SK-N-SH treated with all-trans-retinoic acid at 6 μM for 48 hours (cell line): ENCODE measurements around the gene BACH2.

Experiments used
- ARNTL ChIP-seq: fragments of 450-650 bp; formaldehyde crosslinking; IDR thresholded peaks from 2 replicates; pipeline ENCODE4 v1.5.0; 2020; ENCODE audit warnings: low read depth, mild to moderate bottlenecking, moderate library complexity, borderline replicate concordance
- SNAI2 ChIP-seq: fragments of 250-450 bp; sonication (Bioruptor Pico); IDR thresholded peaks from 2 replicates; pipeline ENCODE4 v1.5.0; 2020; ENCODE audit warnings: mild to moderate bottlenecking, moderate library complexity
- TCF4 ChIP-seq: fragments of 250-450 bp; sonication (Bioruptor Pico); IDR thresholded peaks from 2 replicates; pipeline ENCODE4 v1.8.0; 2021; ENCODE audit warnings: mild to moderate bottlenecking, moderate library complexity, borderline replicate concordance

DNA sequence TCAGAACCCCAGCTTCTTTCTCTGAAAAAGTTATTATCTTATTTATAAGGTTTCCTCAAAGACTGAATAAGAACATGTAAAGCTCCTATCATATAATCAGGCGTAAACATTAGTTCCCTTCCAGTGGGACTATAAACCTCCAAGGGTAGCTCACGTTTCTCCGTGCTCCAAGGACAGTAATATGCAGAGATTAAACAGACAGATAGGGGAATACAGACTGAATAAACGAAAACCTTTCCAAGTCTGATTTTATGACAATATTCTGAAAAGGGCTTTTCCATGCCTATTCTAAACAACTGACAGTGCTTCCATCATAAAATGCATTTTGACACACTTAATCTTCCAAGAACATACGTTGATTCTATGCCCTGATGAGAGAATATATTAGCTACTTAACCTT, 22.8 kb downstream of the BACH2 start:
- TF ChIP-seq TCF4 (CRISPR knock-in tag) (no peak), ARNTL (CRISPR knock-in tag) (no peak), SNAI2 (CRISPR knock-in tag) (no peak)
